Activated CD8-positive, alpha-beta T cell treated with anti-CD3 and anti-CD28 coated beads for 36 hours (primary cell): ENCODE measurements around the gene COL4A3. TPM values are rescaled to one million over a fixed set of nuclear protein-coding genes. Genes with fewer than 3 reads are reported as not detected.
A peak's percentile ranks its signal among the peaks of the same experiment; 100 is the strongest.

Experiments
- ATAC-seq: fragments of 200-7000 bp; cut with Tn5 transposase; one replicate; pipeline ENCODE4 v1.10.0; 2021; ENCODE audit warnings: mild to moderate bottlenecking, moderate library complexity
- CTCF ChIA-PET: fragments of 350-600 bp; sonication (Branson Sonifier 250); formaldehyde crosslinking; loops from one replicate; lab custom pipeline; 2021; ENCODE audit warnings: antibody characterized with exemption; lab: Charles Lee
- POLR2A ChIA-PET: fragments of 350-600 bp; sonication (Branson Sonifier 250); formaldehyde crosslinking; loops from one replicate; lab custom pipeline; 2021; ENCODE audit warnings: antibody characterized with exemption; lab: Charles Lee
- DNase-seq: peaks from one replicate; pipeline ENCODE4 v3.0.0-alpha.2; 2020
- H3K27ac Mint-ChIP-seq: one replicate; pipeline ENCODE4 v1.8.0; 2021; ENCODE audit warnings: mild to moderate bottlenecking, mixed read lengths
- H3K27me3 Mint-ChIP-seq: one replicate; pipeline ENCODE4 v1.8.0; 2021; ENCODE audit warnings: mixed read lengths
- H3K36me3 Mint-ChIP-seq: one replicate; pipeline ENCODE4 v1.8.0; 2021; ENCODE audit warnings: low read depth, mixed read lengths
- H3K4me1 Mint-ChIP-seq: one replicate; pipeline ENCODE4 v1.8.0; 2021; ENCODE audit warnings: low read depth, mixed read lengths
- H3K4me3 Mint-ChIP-seq: one replicate; pipeline ENCODE4 v1.8.0; 2021; ENCODE audit warnings: mild to moderate bottlenecking, moderate library complexity, mixed read lengths
- H3K9me3 Mint-ChIP-seq: one replicate; pipeline ENCODE4 v1.8.0; 2021; ENCODE audit warnings: mixed read lengths
- CTCF ChIP-seq: fragments of 200-600 bp; IDR thresholded peaks from one replicate; pipeline ENCODE4 v1.8.0; 2022; ENCODE audit warnings: antibody characterized with exemption, mild to moderate bottlenecking
- intact Hi-C: fragments of 100-400 bp; cut with micrococcal nuclease; formaldehyde crosslinking; loops from one replicate; pipeline ENCODE4 v1.10.0; 2022
- total RNA-seq, 2 experiments: library from RNA; stranded (reverse); gene quantifications; one replicate each; pipeline ENCODE4 v1.2.3, GENCODE V29; 2021

The COL4A3 gene
- total RNA-seq, 2 experiments from 2014 or later = not detected

- Mint-ChIP-seq H3K4me1 (no peaks in the 10 kb centered on the region), H3K9me3 (no peaks in the 10 kb centered on the region), H3K4me3 (no peak overlapping the region), H3K36me3 (no peaks in the 10 kb centered on the region), H3K27me3 (peaks cover 8% of the 10 kb centered on the region), H3K27ac (no peak overlapping the region)
- ChIA-PET CTCF (interaction anchor here (0.6 to 5.1 kb wide), 49 partner anchors 10 to 1350 kb away, joined by 3 to 87 read pairs (median 4); no protein-coding TSS in a partner anchor), POLR2A (no interaction called here)
- peak; percentile 79 for DNase-seq
- TF ChIP-seq CTCF = peak; percentile 87
- intact Hi-C loops = loop anchor here (2.0 kb wide), 1 partner anchor 108 kb away; no protein-coding TSS in a partner anchor
- ATAC-seq = no peak
Observed at GRCh38 chr2:227238238-227239237, 74.1 kb downstream of the COL4A3 start.

GRCh38 chr2:227241005-227241404 lies 76.6 kb downstream of the COL4A3 start:
- no peak for ATAC-seq
- H3K27ac Mint-ChIP-seq = no peak overlapping the region
- POLR2A ChIA-PET = no interaction called here
- no peak for DNase-seq
- H3K27me3 Mint-ChIP-seq = peaks cover 8% of the 10 kb centered on the region
- TF ChIP-seq CTCF = no peak
- CTCF ChIA-PET = interaction anchor here (5.1 kb wide), 1 partner anchor 109 kb away, joined by 87 read pairs; no protein-coding TSS in a partner anchor
- no peaks in the 10 kb centered on the region for H3K4me1 Mint-ChIP-seq
- no peaks in the 10 kb centered on the region for H3K36me3 Mint-ChIP-seq
- intact Hi-C loops = no loop called here
- no peaks in the 10 kb centered on the region for H3K9me3 Mint-ChIP-seq
- no peak overlapping the region for H3K4me3 Mint-ChIP-seq

GRCh38 chr2:227248876-227249275 lies 84.5 kb downstream of the COL4A3 start:
- Mint-ChIP-seq H3K4me3 (no peak overlapping the region), H3K27ac (no peak overlapping the region), H3K4me1 (no peaks in the 10 kb centered on the region), H3K27me3 (no peaks in the 10 kb centered on the region), H3K9me3 (no peaks in the 10 kb centered on the region), H3K36me3 (no peaks in the 10 kb centered on the region)
- ChIA-PET POLR2A (no interaction called here), CTCF (interaction anchor here (2.9 kb wide), 1 partner anchor 11 kb away, joined by 11 read pairs; no protein-coding TSS in a partner anchor)
- TF ChIP-seq CTCF = no peak
- DNase-seq (no peak), ATAC-seq (no peak)
- intact Hi-C loops = no loop called here

DNA sequence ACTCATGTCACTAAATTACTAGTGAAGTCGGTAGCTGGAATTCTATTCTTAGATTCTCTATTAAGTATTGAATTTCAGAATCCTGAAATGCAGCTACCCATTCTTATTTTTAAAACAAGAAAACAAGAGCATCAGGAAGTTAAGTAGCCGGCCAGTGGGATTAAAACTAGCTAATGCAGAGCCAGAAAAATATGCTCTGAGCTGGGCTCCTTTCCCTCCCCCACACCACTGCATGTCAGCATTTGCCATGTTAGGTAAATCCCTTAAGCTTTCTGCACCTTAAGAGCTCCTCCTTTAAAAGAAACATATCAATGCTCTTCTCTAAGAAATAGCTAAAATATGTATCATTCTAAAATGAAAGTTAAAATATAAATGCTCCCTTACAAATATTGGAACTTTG lies 88.4 kb downstream of the COL4A3 start:
- ATAC-seq = no peak
- no peak for DNase-seq
- Mint-ChIP-seq H3K27ac (no peak overlapping the region), H3K27me3 (no peaks in the 10 kb centered on the region), H3K9me3 (no peaks in the 10 kb centered on the region), H3K4me1 (no peaks in the 10 kb centered on the region), H3K4me3 (no peak overlapping the region), H3K36me3 (no peaks in the 10 kb centered on the region)
- ChIA-PET POLR2A (no interaction called here), CTCF (interaction anchor here (1.4 kb wide), 1 partner anchor 14 kb away, joined by 13 read pairs; no protein-coding TSS in a partner anchor)
- TF ChIP-seq CTCF = no peak
- intact Hi-C loops = no loop called here

GRCh38 chr2:227256605-227257004 lies 92.2 kb downstream of the COL4A3 start:
- Mint-ChIP-seq H3K36me3 (no peaks in the 10 kb centered on the region), H3K27ac (no peak overlapping the region), H3K4me3 (no peak overlapping the region), H3K27me3 (no peaks in the 10 kb centered on the region), H3K9me3 (no peaks in the 10 kb centered on the region), H3K4me1 (no peaks in the 10 kb centered on the region)
- intact Hi-C loops = no loop called here
- POLR2A ChIA-PET = no interaction called here
- CTCF ChIA-PET = interaction anchor here (2.1 kb wide), 1 partner anchor 18 kb away, joined by 8 read pairs; no protein-coding TSS in a partner anchor
- ATAC-seq = no peak
- TF ChIP-seq CTCF = no peak
- DNase-seq = no peak
